ENCODE measurements around the gene MARS1. TPM values are rescaled to one million over a fixed set of nuclear protein-coding genes. Genes with fewer than 3 reads are reported as not detected.

MARS1 gene
- total RNA-seq, 1 donor from 2014 or later = 290 TPM

- DNase-seq (ENCODE audit: low spot score, unreplicated experiment) = no peak
- Mint-ChIP-seq H3K9me3 (ENCODE audit: low read depth) (no peaks in the 10 kb centered on the region), H3K4me3 (ENCODE audit: low read depth) (no peak overlapping the region), H3K27ac (no peak overlapping the region), H3K4me1 (ENCODE audit: low read depth) (peaks cover 6% of the 10 kb centered on the region), H3K36me3 (ENCODE audit: insufficient read depth) (peaks cover 30% of the 10 kb centered on the region), H3K27me3 (no peaks in the 10 kb centered on the region)
- no peak for TF ChIP-seq CTCF (IDR thresholded peaks at IDR 0.05; ENCODE audit: unreplicated experiment)
Observed at GRCh38 chr12:57534991-57535543, 47.2 kb downstream of the MARS1 start.

- TF ChIP-seq CTCF (IDR thresholded peaks at IDR 0.05; ENCODE audit: unreplicated experiment) = no peak
- no peak for DNase-seq (ENCODE audit: low spot score, unreplicated experiment)
- Mint-ChIP-seq H3K36me3 (ENCODE audit: insufficient read depth) (peaks cover 30% of the 10 kb centered on the region), H3K4me1 (ENCODE audit: low read depth) (peaks cover 12% of the 10 kb centered on the region), H3K27ac (no peak overlapping the region), H3K27me3 (no peaks in the 10 kb centered on the region), H3K4me3 (ENCODE audit: low read depth) (no peak overlapping the region), H3K9me3 (ENCODE audit: low read depth) (no peaks in the 10 kb centered on the region)
Observed at GRCh38 chr12:57535764-57536596, 48.1 kb downstream of the MARS1 start.

GRCh38 chr12:57536597-57536942 is 48.7 kb downstream of the MARS1 start:
- TF ChIP-seq CTCF (IDR thresholded peaks at IDR 0.05; ENCODE audit: unreplicated experiment) = no peak
- Mint-ChIP-seq H3K36me3 (ENCODE audit: insufficient read depth) (peaks cover 31% of the 10 kb centered on the region), H3K4me1 (ENCODE audit: low read depth) (peaks cover 16% of the 10 kb centered on the region), H3K9me3 (ENCODE audit: low read depth) (no peaks in the 10 kb centered on the region), H3K27ac (no peak overlapping the region), H3K4me3 (ENCODE audit: low read depth) (no peak overlapping the region), H3K27me3 (no peaks in the 10 kb centered on the region)
- DNase-seq (ENCODE audit: low spot score, unreplicated experiment) = no peak

- Mint-ChIP-seq H3K4me3 (ENCODE audit: low read depth) (no peak overlapping the region), H3K27me3 (no peaks in the 10 kb centered on the region), H3K36me3 (ENCODE audit: insufficient read depth) (peaks cover 21% of the 10 kb centered on the region), H3K4me1 (ENCODE audit: low read depth) (peaks cover 16% of the 10 kb centered on the region), H3K27ac (no peak overlapping the region), H3K9me3 (ENCODE audit: low read depth) (no peaks in the 10 kb centered on the region)
- no peak for DNase-seq (ENCODE audit: low spot score, unreplicated experiment)
- no peak for TF ChIP-seq CTCF (IDR thresholded peaks at IDR 0.05; ENCODE audit: unreplicated experiment)
Observed at GRCh38 chr12:57539134-57539768, 51.4 kb downstream of the MARS1 start.

GRCh38 chr12:57541001-57541400 is 53.1 kb downstream of the MARS1 start:
- TF ChIP-seq CTCF (IDR thresholded peaks at IDR 0.05; ENCODE audit: unreplicated experiment) = no peak
- Mint-ChIP-seq H3K27me3 (no peaks in the 10 kb centered on the region), H3K4me1 (ENCODE audit: low read depth) (peaks cover 25% of the 10 kb centered on the region), H3K9me3 (ENCODE audit: low read depth) (no peaks in the 10 kb centered on the region), H3K4me3 (ENCODE audit: low read depth) (peak overlapping the region; percentile 40), H3K27ac (peak overlapping the region; percentile 86), H3K36me3 (ENCODE audit: insufficient read depth) (peaks cover 13% of the 10 kb centered on the region)
- no peak for DNase-seq (ENCODE audit: low spot score, unreplicated experiment)
